WTC11 (cell line): Measurements from ENCODE around the gene UPK3A. TPM values are rescaled to one million over a fixed set of nuclear protein-coding genes. Genes with fewer than 3 reads are reported as not detected.

ENCODE experiments used
- ATAC-seq: fragments of 200-7000 bp; cut with Tn5 transposase; 2 replicates; pipeline ENCODE4 v1.10.0; 2021; ENCODE audit warnings: mild to moderate bottlenecking, moderate library complexity
- CTCF ChIA-PET: fragments of 300-600 bp; sonication (Branson Sonifier 250); formaldehyde crosslinking; loops from one replicate; lab custom pipeline; 2021; ENCODE audit warnings: antibody characterized with exemption; lab: Charles Lee
- POLR2A ChIA-PET: fragments of 350-600 bp; sonication (Branson Sonifier 250); formaldehyde crosslinking; loops from one replicate; lab custom pipeline; 2021; ENCODE audit warnings: antibody characterized with exemption; lab: Charles Lee
- DNase-seq: peaks from one replicate; pipeline ENCODE4 v3.0.0; 2021; ENCODE audit warnings: low spot score
- H3K27ac Mint-ChIP-seq: 2 replicates; pipeline ENCODE4 v1.8.0; 2021; ENCODE audit warnings: mixed read lengths
- H3K27me3 Mint-ChIP-seq: 2 replicates; pipeline ENCODE4 v1.8.0; 2021; ENCODE audit warnings: low read depth, mild to moderate bottlenecking, moderate library complexity, mixed read lengths
- H3K36me3 Mint-ChIP-seq: 2 replicates; pipeline ENCODE4 v1.8.0; 2021; ENCODE audit warnings: mixed read lengths
- H3K4me1 Mint-ChIP-seq: 2 replicates; pipeline ENCODE4 v1.8.0; 2022; ENCODE audit warnings: mixed read lengths
- H3K4me3 Mint-ChIP-seq: 2 replicates; pipeline ENCODE4 v1.8.0; 2021; ENCODE audit warnings: mild to moderate bottlenecking, moderate library complexity, mixed read lengths
- H3K9me3 Mint-ChIP-seq: 2 replicates; pipeline ENCODE4 v1.8.0; 2021; ENCODE audit warnings: mixed read lengths
- ATF2 ChIP-seq: sonication (generic); formaldehyde crosslinking; IDR thresholded peaks from 2 replicates; pipeline ENCODE4 v1.8.1; 2022; ENCODE audit warnings: low read depth, missing genetic modification reagents, borderline replicate concordance
- CREB1 ChIP-seq: sonication (generic); formaldehyde crosslinking; IDR thresholded peaks from 2 replicates; pipeline ENCODE4 v1.8.0; 2023; ENCODE audit warnings: mild to moderate bottlenecking, missing genetic modification reagents
- CREM ChIP-seq: sonication (generic); formaldehyde crosslinking; IDR thresholded peaks from 2 replicates; pipeline ENCODE4 v1.8.1; 2022; ENCODE audit warnings: mild to moderate bottlenecking, missing genetic modification reagents, moderate library complexity
- ELF4 ChIP-seq: sonication (generic); formaldehyde crosslinking; IDR thresholded peaks from 2 replicates; pipeline ENCODE4 v1.8.1; 2022; ENCODE audit warnings: low read depth, mild to moderate bottlenecking, moderate library complexity, missing genetic modification reagents
- FOXP4 ChIP-seq: sonication (generic); formaldehyde crosslinking; IDR thresholded peaks from 2 replicates; pipeline ENCODE4 v1.8.0; 2022; ENCODE audit warnings: mild to moderate bottlenecking, missing genetic modification reagents
- GABPB1 ChIP-seq: sonication (generic); formaldehyde crosslinking; IDR thresholded peaks from 2 replicates; pipeline ENCODE4 v1.8.1; 2023; ENCODE audit warnings: mild to moderate bottlenecking, missing genetic modification reagents
- HMGA2 ChIP-seq: fragments of 250-450 bp; sonication (Bioruptor Pico); IDR thresholded peaks from 2 replicates; pipeline ENCODE4 v1.4.0; 2021; ENCODE audit warnings: mild to moderate bottlenecking, moderate library complexity
- NFYB ChIP-seq: sonication (generic); formaldehyde crosslinking; conservative IDR thresholded peaks from 2 replicates; pipeline ENCODE4 v1.8.0; 2022; ENCODE audit warnings: low read depth, missing genetic modification reagents
- PREB ChIP-seq: sonication (generic); formaldehyde crosslinking; IDR thresholded peaks from 2 replicates; pipeline ENCODE4 v1.8.1; 2022; ENCODE audit warnings: mild to moderate bottlenecking, missing genetic modification reagents, moderate library complexity, borderline replicate concordance
- SMAD3 ChIP-seq: sonication (generic); formaldehyde crosslinking; IDR thresholded peaks from 2 replicates; pipeline ENCODE4 v1.8.0; 2022; ENCODE audit warnings: missing genetic modification reagents, mild to moderate bottlenecking, borderline replicate concordance
- TCF7 ChIP-seq: sonication (generic); formaldehyde crosslinking; IDR thresholded peaks from 2 replicates; pipeline ENCODE4 v1.8.0; 2022; ENCODE audit warnings: mild to moderate bottlenecking, low read depth, missing genetic modification reagents, moderate library complexity
- USF1 ChIP-seq: sonication (generic); formaldehyde crosslinking; IDR thresholded peaks from 2 replicates; pipeline ENCODE4 v1.8.0; 2022; ENCODE audit warnings: mild to moderate bottlenecking, missing genetic modification reagents
- USF2 ChIP-seq: sonication (generic); formaldehyde crosslinking; IDR thresholded peaks from 2 replicates; pipeline ENCODE4 v1.8.1; 2023; ENCODE audit warnings: mild to moderate bottlenecking, missing genetic modification reagents, moderate library complexity
- ZNF138 ChIP-seq: sonication (generic); formaldehyde crosslinking; conservative IDR thresholded peaks from 2 replicates; pipeline ENCODE4 v1.8.1; 2022; ENCODE audit warnings: mild to moderate bottlenecking, moderate library complexity, missing genetic modification reagents
- ZNF219 ChIP-seq: sonication (generic); formaldehyde crosslinking; IDR thresholded peaks from 2 replicates; pipeline ENCODE4 v1.8.0; 2023; ENCODE audit warnings: missing genetic modification reagents, mild to moderate bottlenecking, borderline replicate concordance
- ZNF232 ChIP-seq: sonication (generic); formaldehyde crosslinking; IDR thresholded peaks from 2 replicates; pipeline ENCODE4 v1.8.0; 2022; ENCODE audit warnings: mild to moderate bottlenecking, missing genetic modification reagents
- ZNF396 ChIP-seq: fragments of 250-450 bp; sonication (Bioruptor Pico); IDR thresholded peaks from 2 replicates; pipeline ENCODE4 v1.8.0; 2021; ENCODE audit warnings: mild to moderate bottlenecking, moderate library complexity, borderline replicate concordance
- ZSCAN18 ChIP-seq: fragments of 250-450 bp; sonication (Bioruptor Pico); IDR thresholded peaks from 2 replicates; pipeline ENCODE4 v2.1.2; 2022; ENCODE audit warnings: mild to moderate bottlenecking, moderate library complexity
- total RNA-seq: library from RNA; stranded (reverse); gene quantifications from 3 replicates; pipeline ENCODE4 v1.2.3, GENCODE V29; 2021
- TF ChIP-seq, protein P1 (sequence below): fragments of 250-450 bp; sonication (Bioruptor Pico); IDR thresholded peaks from 2 replicates; pipeline ENCODE4 v1.9.0; 2021; ENCODE audit warnings: mild to moderate bottlenecking
- TF ChIP-seq, protein P2 (sequence below): sonication (generic); formaldehyde crosslinking; IDR thresholded peaks from 2 replicates; pipeline ENCODE4 v1.8.0; 2023; ENCODE audit warnings: mild to moderate bottlenecking, missing genetic modification reagents

Gene UPK3A
- total RNA-seq, 1 experiment from 2014 or later, result 0.37 TPM

DNA sequence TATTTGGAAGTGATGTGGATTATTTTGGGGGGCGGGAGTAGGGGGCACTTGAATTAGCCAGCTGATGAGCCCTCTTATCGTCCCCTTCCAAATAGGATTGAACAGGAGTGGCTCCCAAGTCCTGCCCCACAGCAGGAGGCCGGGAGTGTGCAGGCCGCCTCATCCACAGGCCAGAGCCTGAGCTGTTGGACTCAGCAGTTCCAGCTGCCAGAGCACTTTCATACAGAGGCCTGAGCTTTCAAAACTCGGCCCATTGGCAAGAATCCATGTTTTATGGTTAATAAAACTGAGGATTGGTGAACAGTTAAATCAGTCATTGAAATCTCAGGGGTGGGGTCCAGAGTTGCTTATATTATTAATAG lies 34.6 kb downstream of the UPK3A start:
- DNase-seq (no peak), ATAC-seq (no peak)
- CTCF ChIA-PET, result interaction anchor here (1.1 kb wide), 1 partner anchor 143 kb away, joined by 3 read pairs; no protein-coding TSS in a partner anchor
- TF ChIP-seq USF1 (CRISPR knock-in tag) (no peak), SMAD3 (CRISPR knock-in tag) (no peak), HMGA2 (CRISPR knock-in tag) (no peak), ELF4 (CRISPR knock-in tag) (no peak), CREB1 (CRISPR knock-in tag) (no peak), ZNF219 (CRISPR knock-in tag) (no peak), GABPB1 (CRISPR knock-in tag) (no peak), FOXP4 (CRISPR knock-in tag) (no peak), USF2 (CRISPR knock-in tag) (no peak), ATF2 (CRISPR knock-in tag) (no peak), NFYB (CRISPR knock-in tag) (no peak), CREM (CRISPR knock-in tag) (no peak), ZSCAN18 (CRISPR knock-in tag) (no peak), PREB (CRISPR knock-in tag) (no peak), TCF7 (no peak), ZNF396 (CRISPR knock-in tag) (no peak), ZNF138 (no peak), ZNF232 (CRISPR knock-in tag) (no peak)
- TF ChIP-seq, protein P1, sequence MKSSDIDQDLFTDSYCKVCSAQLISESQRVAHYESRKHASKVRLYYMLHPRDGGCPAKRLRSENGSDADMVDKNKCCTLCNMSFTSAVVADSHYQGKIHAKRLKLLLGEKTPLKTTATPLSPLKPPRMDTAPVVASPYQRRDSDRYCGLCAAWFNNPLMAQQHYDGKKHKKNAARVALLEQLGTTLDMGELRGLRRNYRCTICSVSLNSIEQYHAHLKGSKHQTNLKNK, result no peak
- TF ChIP-seq, protein P2, sequence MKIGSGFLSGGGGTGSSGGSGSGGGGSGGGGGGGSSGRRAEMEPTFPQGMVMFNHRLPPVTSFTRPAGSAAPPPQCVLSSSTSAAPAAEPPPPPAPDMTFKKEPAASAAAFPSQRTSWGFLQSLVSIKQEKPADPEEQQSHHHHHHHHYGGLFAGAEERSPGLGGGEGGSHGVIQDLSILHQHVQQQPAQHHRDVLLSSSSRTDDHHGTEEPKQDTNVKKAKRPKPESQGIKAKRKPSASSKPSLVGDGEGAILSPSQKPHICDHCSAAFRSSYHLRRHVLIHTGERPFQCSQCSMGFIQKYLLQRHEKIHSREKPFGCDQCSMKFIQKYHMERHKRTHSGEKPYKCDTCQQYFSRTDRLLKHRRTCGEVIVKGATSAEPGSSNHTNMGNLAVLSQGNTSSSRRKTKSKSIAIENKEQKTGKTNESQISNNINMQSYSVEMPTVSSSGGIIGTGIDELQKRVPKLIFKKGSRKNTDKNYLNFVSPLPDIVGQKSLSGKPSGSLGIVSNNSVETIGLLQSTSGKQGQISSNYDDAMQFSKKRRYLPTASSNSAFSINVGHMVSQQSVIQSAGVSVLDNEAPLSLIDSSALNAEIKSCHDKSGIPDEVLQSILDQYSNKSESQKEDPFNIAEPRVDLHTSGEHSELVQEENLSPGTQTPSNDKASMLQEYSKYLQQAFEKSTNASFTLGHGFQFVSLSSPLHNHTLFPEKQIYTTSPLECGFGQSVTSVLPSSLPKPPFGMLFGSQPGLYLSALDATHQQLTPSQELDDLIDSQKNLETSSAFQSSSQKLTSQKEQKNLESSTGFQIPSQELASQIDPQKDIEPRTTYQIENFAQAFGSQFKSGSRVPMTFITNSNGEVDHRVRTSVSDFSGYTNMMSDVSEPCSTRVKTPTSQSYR (CRISPR knock-in tag), result no peak
- POLR2A ChIA-PET, result no interaction called here
- Mint-ChIP-seq H3K4me1 (peaks cover 23% of the 10 kb centered on the region), H3K36me3 (peaks cover 18% of the 10 kb centered on the region), H3K4me3 (no peak overlapping the region), H3K27me3 (no peaks in the 10 kb centered on the region), H3K27ac (peak overlapping the region; percentile 60), H3K9me3 (no peaks in the 10 kb centered on the region)
